HEK293 (cell line): ENCODE data around the gene UBAP2L.
A peak's percentile ranks its signal among the peaks of the same experiment; 100 is the strongest.

ENCODE experiments used
- EGR2 ChIP-seq: fragments of 450-650 bp; formaldehyde crosslinking; IDR thresholded peaks from 2 replicates; pipeline ENCODE4 v1.5.1; 2016; ENCODE audit warnings: low read depth, missing biosample characterization, missing genetic modification characterization
- GFI1B ChIP-seq: fragments of 450-650 bp; formaldehyde crosslinking; IDR thresholded peaks from 2 replicates; pipeline ENCODE4 v1.5.1; 2016; ENCODE audit warnings: missing biosample characterization, missing genetic modification characterization
- IKZF3 ChIP-seq: fragments of 450-650 bp; IDR thresholded peaks from 2 replicates; pipeline ENCODE4 v1.5.0; 2018; ENCODE audit warnings: missing biosample characterization, mild to moderate bottlenecking, missing genetic modification characterization, moderate library complexity
- SETDB1 ChIP-seq: IDR thresholded peaks from one replicate; pipeline ENCODE4 v1.6.1; 2017; ENCODE audit warnings: mild to moderate bottlenecking, low read length, moderate library complexity, mixed read lengths; ENCODE audit not compliant: insufficient read length
- ZNF266 ChIP-seq: fragments of 450-650 bp; formaldehyde crosslinking; IDR thresholded peaks from 2 replicates; pipeline ENCODE4 v1.5.1; 2016; ENCODE audit warnings: missing biosample characterization, missing genetic modification characterization, low read depth
- ZNF302 ChIP-seq: fragments of 450-650 bp; formaldehyde crosslinking; IDR thresholded peaks from 2 replicates; pipeline ENCODE4 v1.5.1; 2016; ENCODE audit warnings: missing biosample characterization, missing genetic modification characterization, low read depth
- ZNF311 ChIP-seq: fragments of 450-650 bp; formaldehyde crosslinking; IDR thresholded peaks from 2 replicates; pipeline ENCODE4 v1.5.1; 2017; ENCODE audit warnings: missing biosample characterization, missing genetic modification characterization, borderline replicate concordance
- ZNF416 ChIP-seq: fragments of 450-650 bp; formaldehyde crosslinking; IDR thresholded peaks from 2 replicates; pipeline ENCODE4 v1.5.1; 2016; ENCODE audit warnings: missing biosample characterization, missing genetic modification characterization
- ZNF423 ChIP-seq: fragments of 450-650 bp; formaldehyde crosslinking; IDR thresholded peaks from 2 replicates; pipeline ENCODE4 v1.5.1; 2016; ENCODE audit warnings: missing biosample characterization, missing genetic modification characterization
- ZNF530 ChIP-seq: fragments of 450-650 bp; formaldehyde crosslinking; IDR thresholded peaks from 2 replicates; pipeline ENCODE4 v1.5.1; 2016; ENCODE audit warnings: low read depth, missing biosample characterization, missing genetic modification characterization
- ZNF561 ChIP-seq: fragments of 450-650 bp; IDR thresholded peaks from 2 replicates; pipeline ENCODE4 v1.5.1; 2018; ENCODE audit warnings: missing biosample characterization, missing genetic modification characterization, borderline replicate concordance
- ZNF677 ChIP-seq: fragments of 450-650 bp; IDR thresholded peaks from 2 replicates; pipeline ENCODE4 v1.5.0; 2018; ENCODE audit warnings: missing biosample characterization, mild to moderate bottlenecking, missing genetic modification characterization, moderate library complexity
- ZNF843 ChIP-seq: fragments of 450-650 bp; formaldehyde crosslinking; IDR thresholded peaks from 2 replicates; pipeline ENCODE4 v1.5.1; 2016; ENCODE audit warnings: missing biosample characterization, missing genetic modification characterization
- ZSCAN16 ChIP-seq: fragments of 450-650 bp; formaldehyde crosslinking; IDR thresholded peaks from 2 replicates; pipeline ENCODE4 v1.5.1; 2016; ENCODE audit warnings: missing biosample characterization, missing genetic modification characterization
- ZSCAN30 ChIP-seq: fragments of 450-650 bp; IDR thresholded peaks from 2 replicates; pipeline ENCODE4 v1.5.1; 2018; ENCODE audit warnings: missing biosample characterization, mild to moderate bottlenecking, missing genetic modification characterization, moderate library complexity
- TF ChIP-seq, protein P1 (sequence below): fragments of 450-650 bp; formaldehyde crosslinking; IDR thresholded peaks from 2 replicates; pipeline ENCODE4 v1.5.1; 2017; ENCODE audit warnings: missing biosample characterization, missing genetic modification characterization
- TF ChIP-seq, protein P2 (sequence below): fragments of 450-650 bp; formaldehyde crosslinking; IDR thresholded peaks from 2 replicates; pipeline ENCODE4 v1.5.1; 2016; ENCODE audit warnings: missing biosample characterization, missing genetic modification characterization
- TF ChIP-seq, protein P3 (sequence below): fragments of 450-650 bp; formaldehyde crosslinking; IDR thresholded peaks from 2 replicates; pipeline ENCODE4 v1.5.1; 2017; ENCODE audit warnings: missing biosample characterization, missing genetic modification characterization
- TF ChIP-seq, protein P4 (sequence below): fragments of 450-650 bp; formaldehyde crosslinking; IDR thresholded peaks from 2 replicates; pipeline ENCODE4; 2016; ENCODE audit warnings: missing biosample characterization, missing genetic modification characterization
- TF ChIP-seq, protein P5 (sequence below): fragments of 450-650 bp; formaldehyde crosslinking; IDR thresholded peaks from 2 replicates; pipeline ENCODE4 v1.5.1; 2016; ENCODE audit warnings: missing biosample characterization, missing genetic modification characterization, borderline replicate concordance
- TF ChIP-seq, protein P6 (sequence below): fragments of 450-650 bp; formaldehyde crosslinking; IDR thresholded peaks from 2 replicates; pipeline ENCODE4 v1.5.0; 2017; ENCODE audit warnings: missing biosample characterization, missing genetic modification characterization, borderline replicate concordance
- TF ChIP-seq, protein P7 (sequence below): fragments of 450-650 bp; formaldehyde crosslinking; IDR thresholded peaks from 2 replicates; pipeline ENCODE4 v1.5.1; 2016; ENCODE audit warnings: missing biosample characterization, missing genetic modification characterization

Gene UBAP2L

DNA sequence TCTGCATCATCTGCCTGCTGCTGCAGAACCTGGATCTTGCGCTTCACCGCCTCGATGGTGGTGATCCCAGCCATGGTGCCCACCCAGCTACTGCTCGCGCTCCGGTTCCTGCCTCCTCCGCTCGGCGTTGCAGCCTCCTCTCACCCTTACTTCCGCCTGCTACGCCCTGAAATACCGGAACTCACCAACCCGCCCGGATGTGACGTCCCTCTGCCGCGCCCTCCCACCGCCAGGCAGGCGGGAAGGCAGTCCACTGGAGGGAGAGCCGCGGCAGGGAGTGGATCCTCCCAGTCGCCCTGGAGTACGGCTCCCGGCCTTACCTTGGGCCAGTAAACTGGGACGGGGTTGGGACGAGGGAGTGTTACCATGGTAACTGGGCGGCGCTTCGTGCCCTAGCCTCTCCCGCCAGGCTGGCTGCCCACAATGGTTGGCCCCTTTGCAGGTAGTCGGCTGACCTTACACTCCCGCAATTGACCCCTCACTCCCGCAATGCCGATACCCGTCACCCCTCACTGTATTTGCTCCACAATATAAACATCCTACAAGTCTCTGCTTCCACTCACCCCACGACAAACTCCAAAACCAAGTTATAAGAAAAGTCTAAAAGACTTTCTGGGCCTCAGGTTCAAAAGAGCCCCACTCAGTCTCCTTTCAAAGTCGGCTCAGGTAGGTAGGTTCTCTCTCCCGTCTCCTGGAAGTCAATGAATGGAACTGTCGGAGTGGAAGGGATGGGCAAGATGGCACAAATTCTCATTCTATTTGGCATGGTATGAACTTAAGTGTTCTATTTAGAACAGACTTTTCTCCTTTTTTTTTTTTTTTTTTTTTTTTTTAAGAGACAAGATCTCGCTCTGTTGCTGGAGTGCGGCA, 37.5 kb upstream of the UBAP2L start (continued):
- TF ChIP-seq, protein P1, sequence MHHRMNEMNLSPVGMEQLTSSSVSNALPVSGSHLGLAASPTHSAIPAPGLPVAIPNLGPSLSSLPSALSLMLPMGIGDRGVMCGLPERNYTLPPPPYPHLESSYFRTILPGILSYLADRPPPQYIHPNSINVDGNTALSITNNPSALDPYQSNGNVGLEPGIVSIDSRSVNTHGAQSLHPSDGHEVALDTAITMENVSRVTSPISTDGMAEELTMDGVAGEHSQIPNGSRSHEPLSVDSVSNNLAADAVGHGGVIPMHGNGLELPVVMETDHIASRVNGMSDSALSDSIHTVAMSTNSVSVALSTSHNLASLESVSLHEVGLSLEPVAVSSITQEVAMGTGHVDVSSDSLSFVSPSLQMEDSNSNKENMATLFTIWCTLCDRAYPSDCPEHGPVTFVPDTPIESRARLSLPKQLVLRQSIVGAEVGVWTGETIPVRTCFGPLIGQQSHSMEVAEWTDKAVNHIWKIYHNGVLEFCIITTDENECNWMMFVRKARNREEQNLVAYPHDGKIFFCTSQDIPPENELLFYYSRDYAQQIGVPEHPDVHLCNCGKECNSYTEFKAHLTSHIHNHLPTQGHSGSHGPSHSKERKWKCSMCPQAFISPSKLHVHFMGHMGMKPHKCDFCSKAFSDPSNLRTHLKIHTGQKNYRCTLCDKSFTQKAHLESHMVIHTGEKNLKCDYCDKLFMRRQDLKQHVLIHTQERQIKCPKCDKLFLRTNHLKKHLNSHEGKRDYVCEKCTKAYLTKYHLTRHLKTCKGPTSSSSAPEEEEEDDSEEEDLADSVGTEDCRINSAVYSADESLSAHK (tag by site-specific recombination): no peak; the same call in 1 of the 2 replicates
- TF ChIP-seq, protein P2, sequence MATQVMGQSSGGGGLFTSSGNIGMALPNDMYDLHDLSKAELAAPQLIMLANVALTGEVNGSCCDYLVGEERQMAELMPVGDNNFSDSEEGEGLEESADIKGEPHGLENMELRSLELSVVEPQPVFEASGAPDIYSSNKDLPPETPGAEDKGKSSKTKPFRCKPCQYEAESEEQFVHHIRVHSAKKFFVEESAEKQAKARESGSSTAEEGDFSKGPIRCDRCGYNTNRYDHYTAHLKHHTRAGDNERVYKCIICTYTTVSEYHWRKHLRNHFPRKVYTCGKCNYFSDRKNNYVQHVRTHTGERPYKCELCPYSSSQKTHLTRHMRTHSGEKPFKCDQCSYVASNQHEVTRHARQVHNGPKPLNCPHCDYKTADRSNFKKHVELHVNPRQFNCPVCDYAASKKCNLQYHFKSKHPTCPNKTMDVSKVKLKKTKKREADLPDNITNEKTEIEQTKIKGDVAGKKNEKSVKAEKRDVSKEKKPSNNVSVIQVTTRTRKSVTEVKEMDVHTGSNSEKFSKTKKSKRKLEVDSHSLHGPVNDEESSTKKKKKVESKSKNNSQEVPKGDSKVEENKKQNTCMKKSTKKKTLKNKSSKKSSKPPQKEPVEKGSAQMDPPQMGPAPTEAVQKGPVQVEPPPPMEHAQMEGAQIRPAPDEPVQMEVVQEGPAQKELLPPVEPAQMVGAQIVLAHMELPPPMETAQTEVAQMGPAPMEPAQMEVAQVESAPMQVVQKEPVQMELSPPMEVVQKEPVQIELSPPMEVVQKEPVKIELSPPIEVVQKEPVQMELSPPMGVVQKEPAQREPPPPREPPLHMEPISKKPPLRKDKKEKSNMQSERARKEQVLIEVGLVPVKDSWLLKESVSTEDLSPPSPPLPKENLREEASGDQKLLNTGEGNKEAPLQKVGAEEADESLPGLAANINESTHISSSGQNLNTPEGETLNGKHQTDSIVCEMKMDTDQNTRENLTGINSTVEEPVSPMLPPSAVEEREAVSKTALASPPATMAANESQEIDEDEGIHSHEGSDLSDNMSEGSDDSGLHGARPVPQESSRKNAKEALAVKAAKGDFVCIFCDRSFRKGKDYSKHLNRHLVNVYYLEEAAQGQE: no peak
- TF ChIP-seq ZSCAN30 (tag by site-specific recombination) (peak; percentile 59; the same call in 1 of the 2 replicates), ZNF561 (tag by site-specific recombination) (peak; percentile 60), ZNF416 (no peak), ZNF530 (tag by site-specific recombination) (no peak), ZNF423 (tag by site-specific recombination) (no peak), SETDB1 (no peak), ZNF311 (tag by site-specific recombination) (no peak), ZSCAN16 (tag by site-specific recombination) (no peak), GFI1B (tag by site-specific recombination) (no peak), IKZF3 (tag by site-specific recombination) (peak; percentile 100), ZNF843 (tag by site-specific recombination) (0 out of 2 replicates have a peak, but pooled peaks have one; percentile 44), ZNF266 (no peak), ZNF677 (tag by site-specific recombination) (no peak), EGR2 (tag by site-specific recombination) (peak; percentile 45), ZNF302 (tag by site-specific recombination) (no peak)
- TF ChIP-seq, protein P3, sequence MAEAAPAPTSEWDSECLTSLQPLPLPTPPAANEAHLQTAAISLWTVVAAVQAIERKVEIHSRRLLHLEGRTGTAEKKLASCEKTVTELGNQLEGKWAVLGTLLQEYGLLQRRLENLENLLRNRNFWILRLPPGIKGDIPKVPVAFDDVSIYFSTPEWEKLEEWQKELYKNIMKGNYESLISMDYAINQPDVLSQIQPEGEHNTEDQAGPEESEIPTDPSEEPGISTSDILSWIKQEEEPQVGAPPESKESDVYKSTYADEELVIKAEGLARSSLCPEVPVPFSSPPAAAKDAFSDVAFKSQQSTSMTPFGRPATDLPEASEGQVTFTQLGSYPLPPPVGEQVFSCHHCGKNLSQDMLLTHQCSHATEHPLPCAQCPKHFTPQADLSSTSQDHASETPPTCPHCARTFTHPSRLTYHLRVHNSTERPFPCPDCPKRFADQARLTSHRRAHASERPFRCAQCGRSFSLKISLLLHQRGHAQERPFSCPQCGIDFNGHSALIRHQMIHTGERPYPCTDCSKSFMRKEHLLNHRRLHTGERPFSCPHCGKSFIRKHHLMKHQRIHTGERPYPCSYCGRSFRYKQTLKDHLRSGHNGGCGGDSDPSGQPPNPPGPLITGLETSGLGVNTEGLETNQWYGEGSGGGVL (tag by site-specific recombination): peak; percentile 32; the same call in 1 of the 2 replicates
- TF ChIP-seq, protein P4, sequence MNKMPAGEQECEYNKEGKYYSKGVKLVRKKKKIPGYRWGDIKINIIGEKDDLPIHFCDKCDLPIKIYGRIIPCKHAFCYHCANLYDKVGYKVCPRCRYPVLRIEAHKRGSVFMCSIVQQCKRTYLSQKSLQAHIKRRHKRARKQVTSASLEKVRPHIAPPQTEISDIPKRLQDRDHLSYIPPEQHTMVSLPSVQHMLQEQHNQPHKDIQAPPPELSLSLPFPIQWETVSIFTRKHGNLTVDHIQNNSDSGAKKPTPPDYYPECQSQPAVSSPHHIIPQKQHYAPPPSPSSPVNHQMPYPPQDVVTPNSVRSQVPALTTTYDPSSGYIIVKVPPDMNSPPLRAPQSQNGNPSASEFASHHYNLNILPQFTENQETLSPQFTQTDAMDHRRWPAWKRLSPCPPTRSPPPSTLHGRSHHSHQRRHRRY (tag by site-specific recombination): no peak
- TF ChIP-seq, protein P5, sequence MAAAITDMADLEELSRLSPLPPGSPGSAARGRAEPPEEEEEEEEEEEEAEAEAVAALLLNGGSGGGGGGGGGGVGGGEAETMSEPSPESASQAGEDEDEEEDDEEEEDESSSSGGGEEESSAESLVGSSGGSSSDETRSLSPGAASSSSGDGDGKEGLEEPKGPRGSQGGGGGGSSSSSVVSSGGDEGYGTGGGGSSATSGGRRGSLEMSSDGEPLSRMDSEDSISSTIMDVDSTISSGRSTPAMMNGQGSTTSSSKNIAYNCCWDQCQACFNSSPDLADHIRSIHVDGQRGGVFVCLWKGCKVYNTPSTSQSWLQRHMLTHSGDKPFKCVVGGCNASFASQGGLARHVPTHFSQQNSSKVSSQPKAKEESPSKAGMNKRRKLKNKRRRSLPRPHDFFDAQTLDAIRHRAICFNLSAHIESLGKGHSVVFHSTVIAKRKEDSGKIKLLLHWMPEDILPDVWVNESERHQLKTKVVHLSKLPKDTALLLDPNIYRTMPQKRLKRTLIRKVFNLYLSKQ: no peak
- TF ChIP-seq, protein P6, sequence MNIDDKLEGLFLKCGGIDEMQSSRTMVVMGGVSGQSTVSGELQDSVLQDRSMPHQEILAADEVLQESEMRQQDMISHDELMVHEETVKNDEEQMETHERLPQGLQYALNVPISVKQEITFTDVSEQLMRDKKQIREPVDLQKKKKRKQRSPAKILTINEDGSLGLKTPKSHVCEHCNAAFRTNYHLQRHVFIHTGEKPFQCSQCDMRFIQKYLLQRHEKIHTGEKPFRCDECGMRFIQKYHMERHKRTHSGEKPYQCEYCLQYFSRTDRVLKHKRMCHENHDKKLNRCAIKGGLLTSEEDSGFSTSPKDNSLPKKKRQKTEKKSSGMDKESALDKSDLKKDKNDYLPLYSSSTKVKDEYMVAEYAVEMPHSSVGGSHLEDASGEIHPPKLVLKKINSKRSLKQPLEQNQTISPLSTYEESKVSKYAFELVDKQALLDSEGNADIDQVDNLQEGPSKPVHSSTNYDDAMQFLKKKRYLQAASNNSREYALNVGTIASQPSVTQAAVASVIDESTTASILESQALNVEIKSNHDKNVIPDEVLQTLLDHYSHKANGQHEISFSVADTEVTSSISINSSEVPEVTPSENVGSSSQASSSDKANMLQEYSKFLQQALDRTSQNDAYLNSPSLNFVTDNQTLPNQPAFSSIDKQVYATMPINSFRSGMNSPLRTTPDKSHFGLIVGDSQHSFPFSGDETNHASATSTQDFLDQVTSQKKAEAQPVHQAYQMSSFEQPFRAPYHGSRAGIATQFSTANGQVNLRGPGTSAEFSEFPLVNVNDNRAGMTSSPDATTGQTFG (tag by site-specific recombination): no peak
- TF ChIP-seq, protein P7, sequence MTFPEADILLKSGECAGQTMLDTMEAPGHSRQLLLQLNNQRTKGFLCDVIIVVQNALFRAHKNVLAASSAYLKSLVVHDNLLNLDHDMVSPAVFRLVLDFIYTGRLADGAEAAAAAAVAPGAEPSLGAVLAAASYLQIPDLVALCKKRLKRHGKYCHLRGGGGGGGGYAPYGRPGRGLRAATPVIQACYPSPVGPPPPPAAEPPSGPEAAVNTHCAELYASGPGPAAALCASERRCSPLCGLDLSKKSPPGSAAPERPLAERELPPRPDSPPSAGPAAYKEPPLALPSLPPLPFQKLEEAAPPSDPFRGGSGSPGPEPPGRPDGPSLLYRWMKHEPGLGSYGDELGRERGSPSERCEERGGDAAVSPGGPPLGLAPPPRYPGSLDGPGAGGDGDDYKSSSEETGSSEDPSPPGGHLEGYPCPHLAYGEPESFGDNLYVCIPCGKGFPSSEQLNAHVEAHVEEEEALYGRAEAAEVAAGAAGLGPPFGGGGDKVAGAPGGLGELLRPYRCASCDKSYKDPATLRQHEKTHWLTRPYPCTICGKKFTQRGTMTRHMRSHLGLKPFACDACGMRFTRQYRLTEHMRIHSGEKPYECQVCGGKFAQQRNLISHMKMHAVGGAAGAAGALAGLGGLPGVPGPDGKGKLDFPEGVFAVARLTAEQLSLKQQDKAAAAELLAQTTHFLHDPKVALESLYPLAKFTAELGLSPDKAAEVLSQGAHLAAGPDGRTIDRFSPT (tag by site-specific recombination): peak; percentile 88
